Pulmonary artery endothelial cell (primary cell): Measurements from ENCODE around the gene LRRC73. TPM values are rescaled to one million over a fixed set of nuclear protein-coding genes. Genes with fewer than 3 reads are reported as not detected.
"Not testable (repeated sequence)": the region's sequence is repeated elsewhere in the genome, so short reads cannot be mapped to it uniquely, and the experiment has no call there.

Experiments used
- DNase-seq: peaks from one replicate; pipeline ENCODE4 v3.0.0-alpha.2; 2011; ENCODE audit warnings: low read depth, low spot score
- total RNA-seq: library from RNA; depleted of rRNA; stranded (reverse); fragments of >200 nt; gene quantifications from 2 replicates; pipeline ENCODE4 v1.2.3, GENCODE V29; 2014

The LRRC73 gene
- total RNA-seq, 1 donor from 2014 or later, result 0.20 TPM

- no peak for DNase-seq
Observed at GRCh38 chr6:43465948-43466347, 44.2 kb downstream of the LRRC73 start.

GRCh38 chr6:43464337-43464736 lies 45.8 kb downstream of the LRRC73 start:
- DNase-seq, result no peak

GRCh38 chr6:43461936-43462335 lies 48.2 kb downstream of the LRRC73 start:
- DNase-seq, result no peak

GRCh38 chr6:43460032-43460431 lies 50.1 kb downstream of the LRRC73 start:
- no peak for DNase-seq

- no peak for DNase-seq
Observed at GRCh38 chr6:43459535-43459934, 50.6 kb downstream of the LRRC73 start.

GRCh38 chr6:43458154-43458553 lies 52.0 kb downstream of the LRRC73 start:
- DNase-seq, result not testable (repeated sequence)

GRCh38 chr6:43457643-43458042 lies 52.5 kb downstream of the LRRC73 start:
- DNase-seq, result no peak

Other genes starting within 250 kb of the LRRC73 start
- not detected in 2 replicates for gene SLC22A7, start 212.1 kb downstream of the LRRC73 start, total RNA-seq
- not detected in 2 replicates for gene CRIP3, start 201.5 kb downstream of the LRRC73 start, total RNA-seq
- 5.6 and 6.7 TPM in 2 replicates for gene ZNF318, start 140.7 kb downstream of the LRRC73 start, total RNA-seq
- gene ABCC10, start 82.8 kb downstream of the LRRC73 start, total RNA-seq, result 15.0 and 21.7 TPM in 2 replicates
- 0.13 and 0.25 TPM in 2 replicates for gene DLK2, start 54.8 kb downstream of the LRRC73 start, total RNA-seq
- 8.9 and 9.2 TPM in 2 replicates for gene TJAP1, start 32.8 kb downstream of the LRRC73 start, total RNA-seq
- gene YIPF3, start 6.6 kb upstream of the LRRC73 start, total RNA-seq, result 86.2 and 90.1 TPM in 2 replicates
- 45.7 and 47.5 TPM in 2 replicates for gene POLR1C, start 6.7 kb upstream of the LRRC73 start, total RNA-seq
- gene XPO5, start 65.7 kb upstream of the LRRC73 start, total RNA-seq, result 32.8 and 46.7 TPM in 2 replicates
- gene POLH, start 65.8 kb upstream of the LRRC73 start, total RNA-seq, result 26.4 and 31.2 TPM in 2 replicates
- gene GTPBP2, start 118.9 kb upstream of the LRRC73 start, total RNA-seq, result 38.5 and 40.5 TPM in 2 replicates
- gene MAD2L1BP, start 125.5 kb upstream of the LRRC73 start, total RNA-seq, result 19.3 and 25.0 TPM in 2 replicates
- gene RSPH9, start 134.7 kb upstream of the LRRC73 start, total RNA-seq, result 0.32 and 0.40 TPM in 2 replicates
- 44.4 and 55.3 TPM in 2 replicates for gene MRPS18A, start 177.4 kb upstream of the LRRC73 start, total RNA-seq